ENCODE measurements around the gene NECAB2.

The NECAB2 gene

DNA sequence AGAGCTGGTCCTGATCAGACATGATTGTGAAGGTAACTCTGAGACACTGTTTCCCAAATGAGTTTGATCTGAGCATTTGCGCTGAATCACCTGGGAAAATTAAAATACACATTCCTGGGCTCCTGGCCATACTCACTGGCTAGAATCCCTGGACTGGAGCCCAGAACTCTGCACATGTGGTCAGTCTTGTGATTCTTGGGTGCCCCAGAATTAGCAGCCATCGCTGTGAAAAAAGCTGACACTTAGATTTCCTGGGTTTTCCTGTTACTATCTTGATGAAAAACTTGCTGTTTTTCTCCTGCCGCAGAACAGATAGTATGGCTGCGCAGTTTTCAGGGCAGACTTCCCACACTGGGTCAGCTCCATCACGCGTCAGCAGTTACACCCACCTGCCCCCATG lies 24.6 kb downstream of the NECAB2 start:
- DNase-seq (ENCODE audit: low read depth, low spot score) = peak; percentile 89

DNA sequence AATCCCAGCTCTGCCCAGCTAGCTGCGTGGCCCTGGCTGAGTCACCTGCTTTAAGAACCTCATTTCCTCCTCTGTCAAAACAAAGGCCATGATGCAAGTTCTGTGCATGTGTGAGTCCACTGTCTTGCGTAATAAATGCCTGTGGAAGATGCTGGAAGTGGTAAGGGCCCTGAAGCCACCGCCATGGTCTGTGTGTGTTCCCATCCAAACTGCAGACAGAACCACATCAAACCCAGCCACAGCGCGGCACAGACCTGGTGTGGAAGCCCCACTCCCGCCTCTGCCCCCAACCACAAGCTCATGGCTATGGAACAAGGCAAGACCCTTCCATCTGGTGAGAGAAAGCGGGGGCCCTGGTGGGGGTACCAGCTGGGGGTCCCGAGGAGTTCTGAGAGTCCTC lies 26.0 kb downstream of the NECAB2 start:
- DNase-seq (ENCODE audit: low read depth, low spot score) = peak; percentile 61

DNA sequence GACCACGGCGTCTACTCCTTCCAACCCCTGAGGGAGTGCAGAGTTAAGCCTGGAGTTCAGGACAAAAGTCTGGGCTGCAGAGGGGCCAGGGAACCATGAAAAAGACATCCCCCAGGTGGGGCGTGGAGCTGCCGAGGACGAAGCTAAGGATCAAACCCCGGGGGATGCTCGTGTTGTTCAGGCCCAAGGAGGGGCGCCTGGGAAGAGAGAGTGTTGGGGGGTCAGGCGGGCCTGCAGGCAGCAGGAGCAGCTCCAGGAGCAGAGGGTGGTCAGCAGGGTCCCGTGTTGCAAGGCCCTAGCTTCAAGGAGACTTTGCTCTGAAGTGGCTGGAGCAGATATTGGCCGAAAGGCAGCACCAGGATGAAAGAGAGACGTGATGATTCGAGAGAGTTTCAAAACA lies 26.7 kb downstream of the NECAB2 start:
- no peak for DNase-seq (ENCODE audit: low read depth, low spot score)

DNA sequence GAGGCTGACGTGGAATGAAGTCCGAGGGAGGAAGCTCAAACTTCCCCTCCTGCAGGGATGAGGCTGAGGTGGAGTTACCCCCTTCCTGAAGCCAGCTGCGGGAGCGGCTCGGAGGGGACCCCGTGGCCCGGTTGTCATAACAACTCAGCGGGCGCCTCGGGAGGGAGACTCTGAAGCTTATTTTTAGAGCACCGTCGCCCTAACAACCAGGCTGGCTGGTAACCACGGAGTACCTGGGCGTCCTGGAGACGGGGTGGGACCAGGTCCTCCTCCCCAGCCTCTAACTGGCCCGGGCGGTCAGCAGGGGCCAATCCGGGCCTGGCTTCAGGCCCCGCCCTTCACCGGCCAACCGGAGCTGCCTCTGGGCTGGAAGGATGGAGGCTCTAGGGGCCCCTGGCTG lies 27.7 kb downstream of the NECAB2 start:
- DNase-seq (ENCODE audit: low read depth, low spot score) = peak; percentile 57

DNA sequence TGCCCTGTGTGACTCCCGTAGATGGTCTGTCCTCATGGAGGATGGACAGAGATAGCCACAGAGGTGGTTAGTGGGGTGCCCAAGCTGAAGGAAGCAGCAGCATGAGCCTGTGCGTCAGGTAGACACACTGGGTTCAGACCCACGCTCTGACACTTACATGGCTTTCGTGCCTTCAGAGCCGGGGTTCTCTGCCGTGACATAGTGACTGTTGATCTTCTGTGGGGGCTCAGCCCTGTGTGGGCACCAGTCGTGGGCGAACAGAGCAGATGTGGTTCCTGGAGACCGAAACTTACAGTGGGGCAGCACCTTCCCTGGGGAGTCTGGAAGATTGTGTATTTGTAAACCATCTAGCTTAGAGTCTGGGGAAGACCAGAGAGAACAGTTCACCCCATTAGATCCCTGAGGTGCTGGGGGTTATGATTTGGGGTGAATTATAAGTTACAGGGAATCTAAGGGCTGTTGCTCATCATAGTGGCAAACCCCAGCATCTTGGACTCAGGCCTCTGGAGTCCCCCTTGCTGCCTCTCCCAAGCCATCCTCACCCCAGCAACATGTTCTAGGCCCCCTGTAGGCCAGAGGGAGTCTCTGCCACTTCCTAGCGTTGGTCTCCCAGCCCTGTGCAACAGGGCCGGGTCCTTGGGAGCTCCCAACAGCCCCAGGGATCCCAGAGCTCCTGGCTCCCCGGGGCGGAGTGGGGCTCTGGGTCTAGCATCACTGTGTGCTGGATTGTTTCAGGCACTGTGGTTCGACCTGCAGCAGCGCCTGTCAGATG lies 28.6 kb downstream of the NECAB2 start:
- DNase-seq (ENCODE audit: low read depth, low spot score) = no peak

DNA sequence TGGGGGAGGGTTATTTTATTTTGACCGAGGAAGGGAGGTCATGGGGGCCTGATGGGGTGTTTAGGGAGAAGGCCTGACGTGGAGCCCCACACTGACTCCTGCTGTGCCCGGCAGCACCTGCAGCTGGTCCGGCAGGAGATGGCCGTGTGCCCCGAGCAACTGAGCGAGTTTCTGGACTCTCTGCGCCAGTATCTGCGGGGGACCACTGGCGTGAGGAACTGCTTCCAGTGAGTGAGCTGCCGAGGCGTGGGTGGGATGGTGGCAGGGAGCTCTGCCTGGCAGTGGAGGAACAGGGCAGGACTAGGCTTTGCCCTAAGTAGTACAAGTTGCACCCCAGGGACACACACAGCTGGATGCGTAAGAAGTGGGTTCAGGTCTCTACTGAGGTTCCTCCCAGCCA lies 30.0 kb downstream of the NECAB2 start:
- no peak for DNase-seq (ENCODE audit: low read depth, low spot score)

DNA sequence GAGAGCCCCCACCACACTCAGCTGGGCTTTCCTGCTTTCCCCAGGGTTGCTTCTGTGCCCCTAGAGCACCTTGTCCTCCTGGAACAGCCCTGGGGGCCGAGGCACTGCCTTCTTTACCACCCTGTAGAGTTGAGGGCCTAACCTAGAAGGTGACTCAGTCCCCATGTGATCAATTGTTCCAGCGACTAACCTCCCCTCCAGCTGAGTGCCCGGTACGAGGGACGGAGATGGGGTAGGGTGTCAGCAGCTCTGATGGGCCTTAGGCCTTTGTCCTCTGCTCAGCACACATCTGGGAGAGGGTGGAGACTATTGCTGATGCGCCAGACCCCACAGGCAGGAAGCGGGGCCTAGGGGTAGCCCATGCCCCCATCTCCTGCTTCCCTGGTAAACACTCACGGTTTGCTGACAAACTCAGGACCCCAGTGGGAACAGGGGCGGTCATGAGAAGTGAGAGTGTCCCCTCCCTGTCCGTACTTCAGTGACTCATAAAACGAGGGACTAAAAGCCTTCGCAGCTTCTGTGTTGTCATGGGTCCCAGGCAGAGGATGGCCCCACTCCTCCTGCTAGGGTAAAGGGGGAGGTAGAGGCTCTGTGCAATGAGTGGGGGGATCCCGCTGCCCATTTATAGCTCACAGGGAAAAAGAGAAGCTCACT lies 33.1 kb downstream of the NECAB2 start:
- DNase-seq (ENCODE audit: low read depth, low spot score) = peak; percentile 23

DNA sequence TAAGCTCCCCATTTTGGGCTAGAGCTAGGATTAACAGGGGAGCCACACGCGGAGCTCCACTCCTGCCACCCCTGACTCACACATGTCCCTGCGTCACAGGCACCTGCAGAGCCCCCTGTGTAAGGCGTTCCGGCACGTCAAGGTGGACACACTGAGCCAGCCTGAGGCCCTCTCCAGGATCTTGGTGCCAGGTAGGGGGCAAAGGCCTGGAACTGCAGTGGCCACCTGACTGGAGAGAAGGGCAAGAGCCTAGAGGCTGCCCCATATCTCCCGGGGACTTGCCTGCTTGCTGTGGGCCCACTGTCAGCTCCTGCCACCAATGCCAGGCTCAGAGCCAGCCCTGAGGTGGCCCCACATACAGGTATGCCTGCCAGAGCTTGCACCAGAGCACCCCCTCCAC lies 33.7 kb downstream of the NECAB2 start:
- no peak for DNase-seq (ENCODE audit: low read depth, low spot score)

DNA sequence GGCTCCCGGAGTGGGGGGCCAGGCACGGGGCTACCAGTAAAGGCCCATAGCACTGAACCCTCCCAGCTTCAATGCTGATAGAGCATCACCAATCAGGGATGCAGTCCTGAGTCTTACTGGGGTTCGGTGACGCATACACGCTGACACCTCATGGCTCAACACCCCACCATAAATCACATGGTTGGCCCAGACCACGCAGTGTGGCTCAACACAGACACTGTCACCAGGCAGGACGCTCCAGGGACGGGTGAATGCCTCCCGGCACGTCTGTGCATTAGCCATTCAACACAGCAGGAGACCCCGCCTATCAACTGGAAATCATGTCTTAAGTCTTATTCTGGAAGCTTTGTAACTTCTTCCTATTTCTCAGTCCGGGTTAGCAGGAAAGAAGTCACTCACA lies 35.0 kb downstream of the NECAB2 start:
- DNase-seq (ENCODE audit: low read depth, low spot score) = no peak

DNA sequence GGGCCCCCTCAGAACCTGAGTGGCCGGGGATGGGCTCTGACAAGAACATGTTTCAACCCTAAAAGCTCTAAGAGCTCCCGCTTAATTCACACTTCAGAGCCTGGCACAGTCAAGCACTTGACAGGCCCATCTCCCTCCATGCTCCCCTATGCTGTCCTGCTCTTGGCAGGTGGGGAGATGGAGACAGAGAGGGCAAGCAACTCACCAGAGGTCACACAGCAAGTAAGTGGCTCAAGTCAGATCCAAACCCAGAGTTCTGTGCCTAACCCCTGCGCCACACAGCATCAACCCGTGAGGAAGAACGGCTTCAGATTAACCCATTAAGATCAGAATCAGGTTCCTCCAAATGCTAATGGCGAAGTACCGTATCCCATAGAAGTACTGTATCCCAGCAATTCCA lies 36.4 kb downstream of the NECAB2 start:
- DNase-seq (ENCODE audit: low read depth, low spot score) = no peak

DNA sequence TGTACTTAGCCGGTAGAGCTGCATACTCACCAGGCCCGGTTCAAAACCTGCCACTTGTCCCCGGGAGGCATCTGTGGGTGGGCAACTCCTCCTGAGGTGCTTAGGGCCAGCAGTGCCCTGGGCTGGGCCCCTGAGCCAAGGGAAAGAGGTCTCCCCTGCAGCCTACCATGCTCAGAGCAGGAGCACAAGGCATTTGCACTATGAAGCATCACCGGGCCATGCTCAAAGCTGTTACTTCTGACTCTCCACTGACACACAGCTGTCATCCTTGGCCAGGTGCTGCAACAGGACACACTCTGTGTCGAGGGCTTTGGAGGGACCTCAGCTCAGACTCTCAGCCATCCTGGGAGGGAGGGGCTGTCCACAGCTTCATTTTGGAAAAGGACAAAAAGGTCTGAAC lies 37.3 kb downstream of the NECAB2 start:
- no peak for DNase-seq (ENCODE audit: low read depth, low spot score)

DNA sequence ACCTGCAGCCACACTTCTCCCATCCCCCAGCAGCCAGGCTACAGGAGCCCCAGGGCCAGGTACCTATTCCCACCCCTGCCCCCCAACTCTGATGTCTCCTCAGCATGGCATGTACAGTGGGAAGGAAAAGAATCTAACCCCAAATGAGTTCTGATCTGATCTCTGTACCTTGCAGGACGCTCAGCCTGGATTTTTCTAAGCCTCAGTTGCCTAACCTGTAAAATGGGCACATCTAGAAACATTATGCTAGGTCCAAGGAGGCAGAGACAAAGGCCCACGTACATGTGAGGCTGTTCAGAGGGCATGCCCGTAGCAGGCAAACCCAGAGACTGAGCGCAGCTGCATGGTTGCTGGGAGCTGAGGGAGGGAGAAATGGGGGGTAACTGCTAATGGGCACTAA lies 39.5 kb downstream of the NECAB2 start:
- no peak for DNase-seq (ENCODE audit: low read depth, low spot score)

DNA sequence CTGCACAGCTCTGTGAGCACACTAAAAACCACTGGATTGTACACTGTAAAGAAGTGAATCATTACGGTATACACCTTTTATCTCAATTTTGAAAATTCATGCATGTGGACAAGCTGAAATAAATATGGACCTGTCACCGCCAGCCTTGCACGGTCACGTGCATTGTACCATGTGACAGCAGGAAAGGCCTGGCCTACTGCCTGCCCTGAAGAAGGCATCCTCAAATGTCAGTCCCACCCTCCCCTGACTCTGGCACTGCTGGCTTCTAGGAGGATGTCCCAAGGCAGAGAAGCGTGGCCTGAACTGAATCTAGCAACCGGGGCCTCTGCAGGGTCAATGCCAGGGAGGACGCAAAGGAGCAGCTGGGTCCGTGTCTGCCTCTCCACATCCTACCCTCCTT lies 39.9 kb downstream of the NECAB2 start:
- DNase-seq (ENCODE audit: low read depth, low spot score) = no peak

DNA sequence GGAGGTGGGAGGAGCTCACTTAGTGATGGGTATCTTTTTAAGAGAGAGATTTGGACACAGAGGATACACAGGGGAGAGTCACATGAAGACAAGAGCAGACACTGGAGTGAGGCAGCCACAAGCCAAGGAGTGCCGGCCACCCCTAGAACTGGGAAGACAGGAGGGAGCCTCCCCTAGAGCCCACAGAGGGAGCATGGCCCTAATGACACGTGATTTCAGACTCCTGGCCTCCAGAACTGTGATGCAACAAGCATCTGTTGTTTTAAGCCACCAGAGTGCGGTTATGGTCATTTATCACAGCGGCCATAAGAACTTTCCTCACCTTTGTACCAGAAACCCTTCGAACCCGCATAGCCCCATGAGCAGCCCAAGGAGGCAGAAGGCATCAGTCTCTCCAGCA lies 41.2 kb downstream of the NECAB2 start:
- DNase-seq (ENCODE audit: low read depth, low spot score) = no peak

DNA sequence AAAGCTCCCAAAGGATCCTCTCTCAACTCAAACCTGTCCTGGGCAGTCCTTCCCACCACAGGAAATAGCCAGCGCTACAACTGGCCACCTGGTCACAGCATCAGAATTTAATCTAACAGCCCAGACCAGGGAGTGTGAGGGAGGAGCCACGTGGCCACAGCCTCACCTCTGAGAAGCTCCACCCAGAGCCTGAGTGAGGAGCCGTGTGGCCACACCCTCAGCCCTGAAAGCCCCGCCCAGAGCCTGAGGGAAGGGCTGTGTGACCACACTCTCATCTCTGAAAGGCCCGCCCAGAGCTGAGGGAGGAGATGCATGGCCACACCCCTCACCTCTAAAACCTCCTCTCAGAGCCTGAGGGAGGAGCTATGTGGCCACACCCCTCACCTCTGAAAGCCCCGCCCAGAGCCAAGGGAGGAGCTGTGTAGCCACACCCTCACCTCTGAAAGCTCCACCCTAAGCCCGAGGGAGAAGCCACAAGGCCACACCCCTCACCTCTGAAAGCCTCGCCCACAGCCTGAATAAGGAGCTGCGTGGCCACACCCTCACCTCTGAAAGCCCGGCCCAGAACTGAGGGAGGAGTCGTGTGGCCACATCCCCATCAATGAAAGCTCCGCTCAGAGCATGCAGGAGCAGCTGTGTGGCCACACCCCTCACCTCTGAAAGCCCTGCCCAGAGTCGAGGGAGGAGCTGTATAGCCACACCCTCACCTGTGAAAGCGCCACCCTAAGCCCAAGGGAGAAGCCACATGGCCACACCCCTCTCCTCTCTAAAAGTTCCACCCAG lies 45.9 kb downstream of the NECAB2 start:
- peak; percentile 41 for DNase-seq (ENCODE audit: low read depth, low spot score)

DNA sequence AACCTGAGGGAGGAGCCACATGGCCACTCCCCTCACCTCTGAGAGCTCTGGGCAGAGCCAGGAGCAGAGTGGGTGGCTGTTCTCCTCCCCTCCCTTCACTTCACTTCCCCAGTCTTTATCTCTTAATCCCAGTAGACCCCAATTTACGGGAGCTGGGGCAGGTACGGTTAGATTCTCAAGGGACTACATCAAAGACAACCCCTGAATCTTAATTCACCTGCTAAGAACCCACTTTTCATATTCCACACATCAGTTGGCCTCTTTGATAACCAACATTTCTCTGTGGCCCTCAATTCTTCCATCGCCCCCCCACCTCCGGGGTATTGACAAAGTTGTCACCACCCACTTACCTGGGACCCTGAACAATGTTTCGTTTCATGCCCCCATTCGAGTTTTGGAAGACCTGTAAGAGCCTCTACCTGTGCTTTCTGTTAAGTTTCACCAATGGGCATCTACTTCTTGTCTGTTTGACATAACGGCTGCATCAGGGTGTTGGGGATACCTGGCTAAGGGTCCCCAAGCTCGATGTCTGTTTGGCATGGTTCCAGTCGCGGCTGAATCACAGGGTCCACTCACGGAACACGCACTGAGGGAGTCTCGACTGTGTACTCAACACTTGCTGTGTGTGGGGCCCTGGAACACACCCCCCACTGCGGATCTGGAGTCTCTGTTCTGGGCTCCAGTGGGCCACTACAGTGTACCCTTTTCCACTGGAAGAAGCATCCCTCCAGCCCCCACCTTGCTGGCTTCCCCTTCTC lies 46.7 kb downstream of the NECAB2 start:
- DNase-seq (ENCODE audit: low read depth, low spot score) = no peak

DNA sequence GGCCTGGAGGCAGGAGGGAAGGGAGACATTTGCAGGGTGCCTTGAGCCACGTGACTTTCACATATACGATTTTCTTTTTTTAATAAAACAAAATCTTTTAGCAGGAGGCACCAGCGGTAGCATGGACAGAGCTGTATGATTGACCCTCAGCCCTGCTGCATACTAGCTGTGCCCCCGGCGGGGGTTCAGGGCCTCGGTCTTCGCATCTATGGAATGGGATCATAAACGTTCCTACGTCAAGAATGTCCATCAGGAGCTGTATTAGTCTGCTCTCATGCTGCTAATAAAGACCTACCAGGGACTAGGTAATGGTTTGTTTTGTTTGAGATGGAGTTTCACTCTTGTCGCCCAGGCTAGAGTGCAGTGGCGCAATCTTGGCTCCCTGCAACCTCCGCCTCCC lies 47.4 kb downstream of the NECAB2 start:
- no peak for DNase-seq (ENCODE audit: low read depth, low spot score)

DNA sequence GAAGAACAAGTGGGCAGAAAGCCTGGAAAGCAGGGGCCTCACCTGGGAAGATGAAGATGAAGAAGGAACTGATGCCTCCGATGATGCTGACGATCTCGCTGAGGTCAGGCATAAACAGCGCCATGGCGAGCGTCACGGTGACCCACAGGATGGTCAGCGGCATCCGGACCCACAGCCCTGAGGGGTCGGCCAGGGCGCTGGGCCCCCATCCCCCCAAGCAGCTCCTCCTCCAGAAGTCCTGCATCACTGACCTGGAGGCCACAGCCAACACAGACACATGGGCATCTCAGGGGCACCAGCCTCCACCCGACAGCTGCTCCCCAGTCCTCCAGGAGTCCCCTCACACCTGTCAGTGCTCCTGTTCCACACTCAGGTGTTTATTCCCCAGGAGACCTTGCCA lies 48.4 kb downstream of the NECAB2 start:
- no peak for DNase-seq (ENCODE audit: low read depth, low spot score)

DNA sequence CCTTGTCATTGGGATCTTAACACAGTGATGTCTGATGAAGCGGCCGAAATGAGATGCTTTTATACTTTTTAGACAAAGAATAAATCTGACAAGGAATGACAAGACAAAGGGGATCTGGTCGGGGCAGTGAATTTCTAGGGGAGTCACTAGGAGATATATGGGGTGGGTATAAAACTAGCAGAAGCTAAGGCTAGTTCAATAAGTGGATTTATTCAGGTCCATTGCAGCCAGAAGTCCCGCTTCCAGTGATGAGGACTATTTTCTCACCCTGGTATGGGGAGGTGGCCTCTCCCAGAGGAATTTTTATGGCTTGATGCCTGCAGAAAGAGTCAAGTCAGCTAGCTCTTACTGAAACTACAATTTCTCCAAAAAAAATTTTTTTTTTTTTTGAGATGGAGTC lies 50.7 kb downstream of the NECAB2 start:
- no peak for DNase-seq (ENCODE audit: low read depth, low spot score)

DNA sequence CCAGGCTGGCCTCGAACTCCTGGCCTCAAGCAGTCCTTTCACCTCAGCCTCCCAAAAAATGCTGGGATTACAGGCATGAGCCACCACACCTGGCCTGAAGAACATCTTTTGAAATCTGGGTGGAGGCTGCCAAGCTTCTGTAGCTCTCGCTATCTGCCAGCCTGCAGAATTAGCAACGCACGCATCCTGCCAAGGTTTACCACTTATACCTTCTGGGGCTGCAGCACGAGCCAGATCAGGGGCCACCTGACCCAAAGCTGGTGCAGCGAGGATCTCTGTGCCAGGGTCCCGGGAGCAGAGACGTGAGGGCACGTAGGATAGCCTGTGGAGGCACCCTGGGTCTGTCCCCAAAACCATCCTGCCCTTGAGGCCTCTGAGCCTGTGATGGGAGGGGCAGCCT lies 52.3 kb downstream of the NECAB2 start:
- no peak for DNase-seq (ENCODE audit: low read depth, low spot score)

DNA sequence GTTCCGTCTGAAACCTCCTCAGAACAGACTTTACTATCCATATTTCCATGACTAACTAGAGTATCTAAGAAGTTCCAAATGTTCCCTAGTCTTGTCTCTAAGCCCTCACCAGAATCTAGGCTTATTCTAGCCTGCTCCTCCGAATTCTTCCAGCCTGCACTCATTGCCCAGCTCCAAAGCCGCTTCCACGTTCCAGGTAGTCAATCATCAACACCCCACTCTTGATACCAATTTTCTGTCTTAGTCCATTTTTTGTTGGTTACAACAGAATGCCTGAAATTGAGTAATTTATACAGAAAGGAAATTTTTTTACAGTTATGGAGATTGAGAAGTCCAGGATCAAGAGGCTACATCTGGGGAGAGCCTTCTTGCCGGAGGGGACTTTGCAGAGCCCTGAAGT lies 53.4 kb downstream of the NECAB2 start:
- no peak for DNase-seq (ENCODE audit: low read depth, low spot score)

DNA sequence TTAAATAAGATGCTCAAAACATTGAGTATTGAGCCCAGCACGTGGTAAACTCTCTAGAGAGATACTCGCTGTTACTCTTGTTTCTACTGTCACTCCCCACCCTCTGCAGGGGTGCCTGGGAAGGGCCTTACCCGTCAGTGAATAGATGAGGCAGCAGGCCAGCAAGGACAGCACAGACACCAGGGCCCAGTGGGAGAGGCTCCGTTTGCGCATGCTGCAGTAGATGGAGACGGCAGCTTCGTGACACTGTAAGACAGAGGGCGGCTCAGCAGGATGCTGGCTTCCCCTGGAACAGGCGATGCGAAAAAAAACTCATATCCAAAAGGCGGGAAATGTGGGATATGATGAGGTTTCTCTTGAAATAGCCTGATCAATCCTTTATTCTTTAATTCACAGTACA lies 54.6 kb downstream of the NECAB2 start:
- no peak for DNase-seq (ENCODE audit: low read depth, low spot score)
